Testis (tissue), 2 donors: ENCODE data around the gene PDE6A.

ENCODE experiments used
- CTCF ChIP-seq, 3 experiments: fragments of 450-650 bp in 2 of 3; fragments of 200-600 bp in 1 of 3; sonication (generic) in 1 of 3; IDR thresholded peaks; one replicate each; pipeline ENCODE4 v1.5.1; 2016 to 2019; ENCODE audit warnings: antibody characterized with exemption in 3 of 3, mild to moderate bottlenecking in 2 of 3, moderate library complexity in 1 of 3
- POLR2A ChIP-seq: fragments of 450-650 bp; IDR thresholded peaks from one replicate; pipeline ENCODE4 v1.6.1; 2017; ENCODE audit warnings: antibody characterized with exemption, mild to moderate bottlenecking, moderate library complexity

- TF ChIP-seq CTCF (IDR thresholded peaks at IDR 0.05), result no peak
- TF ChIP-seq POLR2A, result no peak
These were observed 127.9 kb downstream of the PDE6A start for GRCh38 chr5:149816661-149817060.
